Caco-2 (cell line): ENCODE data around the gene TAT. TPM values are rescaled to one million over a fixed set of nuclear protein-coding genes. Genes with fewer than 3 reads are reported as not detected.

ENCODE experiments used
- BruUV-seq: library from RNA; stranded (reverse); fragments of 400-500 nt; replicated peaks from 2 replicates; lab custom pipeline; 2021; lab: Mats Ljungman, UMichigan
- CTCF ChIA-PET: fragments of 300-600 bp; sonication (Branson Sonifier 250); formaldehyde crosslinking; loops from one replicate; lab custom pipeline; 2022; ENCODE audit warnings: antibody characterized with exemption; lab: Charles Lee
- POLR2A ChIA-PET: fragments of 300-600 bp; sonication (Branson Sonifier 250); formaldehyde crosslinking; loops from one replicate; lab custom pipeline; 2022; ENCODE audit warnings: antibody characterized with exemption; lab: Charles Lee
- DNase-seq, 2 experiments: peaks; one replicate each; pipeline versions ENCODE4 v3.0.0 to v3.0.0-alpha.2; 2020 to 2022
- H3K27me3 ChIP-seq: replicated peaks from 2 replicates; pipeline ENCODE4 v1.6.0; 2011; ENCODE audit warnings: low read length; ENCODE audit not compliant: control insufficient read depth, insufficient read depth
- H3K36me3 ChIP-seq: 2 replicates; pipeline ENCODE4 v1.5.1; 2011; ENCODE audit warnings: low read length; ENCODE audit not compliant: control insufficient read depth, insufficient read depth
- H3K4me1 ChIP-seq: fragments of 250-450 bp; sonication (Bioruptor Pico); 2 replicates; pipeline ENCODE4 v1.5.1; 2020; ENCODE audit warnings: mild to moderate bottlenecking
- H3K4me3 ChIP-seq: 2 replicates; pipeline ENCODE4 v1.5.1; 2011; ENCODE audit warnings: low read depth, mild to moderate bottlenecking, control low read depth, low read length
- H3K9me3 ChIP-seq: fragments of 250-450 bp; sonication (Bioruptor Pico); 2 replicates; pipeline ENCODE4 v1.5.1; 2020; ENCODE audit warnings: mild to moderate bottlenecking, moderate library complexity
- H3K27ac Mint-ChIP-seq: one replicate; pipeline ENCODE4 v1.8.0; 2022; ENCODE audit warnings: mixed read lengths; ENCODE audit not compliant: unreplicated experiment
- H3K27me3 Mint-ChIP-seq: one replicate; pipeline ENCODE4 v1.8.0; 2022; ENCODE audit warnings: mixed read lengths; ENCODE audit not compliant: insufficient read depth, unreplicated experiment
- H3K36me3 Mint-ChIP-seq: one replicate; pipeline ENCODE4 v1.8.0; 2022; ENCODE audit warnings: mild to moderate bottlenecking, mixed read lengths; ENCODE audit not compliant: insufficient read depth, unreplicated experiment
- H3K4me1 Mint-ChIP-seq: one replicate; pipeline ENCODE4 v1.8.0; 2022; ENCODE audit warnings: low read depth, mixed read lengths; ENCODE audit not compliant: unreplicated experiment
- H3K4me3 Mint-ChIP-seq: one replicate; pipeline ENCODE4 v1.8.0; 2022; ENCODE audit warnings: mild to moderate bottlenecking, moderate library complexity, mixed read lengths; ENCODE audit not compliant: unreplicated experiment
- H3K9me3 Mint-ChIP-seq: one replicate; pipeline ENCODE4 v1.8.0; 2022; ENCODE audit warnings: mixed read lengths; ENCODE audit not compliant: unreplicated experiment
- intact Hi-C: fragments of 100-400 bp; cut with micrococcal nuclease; formaldehyde crosslinking; loops from one replicate; pipeline ENCODE4 v1.10.0; 2022; ENCODE audit not compliant: unreplicated experiment
- total RNA-seq: library from RNA; stranded (reverse); gene quantifications from 2 replicates; pipeline ENCODE4 v1.2.3, GENCODE V29; 2022
- TF ChIP-seq, protein P1 (sequence below), 2 experiments: fragments of 200-600 bp in 1 of 2; IDR thresholded peaks; 1 replicate in 1 of 2; 2 replicates in 1 of 2; pipeline versions ENCODE4 v1.5.1 to v1.8.0; 2011 to 2022; ENCODE audit warnings: antibody characterized with exemption in 1 of 2, control low read depth in 1 of 2, inconsistent platforms in 1 of 2, low read depth in 1 of 2, low read length in 1 of 2, mild to moderate bottlenecking in 1 of 2, moderate library complexity in 1 of 2; ENCODE audit not compliant: insufficient read depth in 1 of 2, severe bottlenecking in 1 of 2, unreplicated experiment in 1 of 2

TAT gene
- total RNA-seq, 1 experiment from 2014 or later = not detected

DNA sequence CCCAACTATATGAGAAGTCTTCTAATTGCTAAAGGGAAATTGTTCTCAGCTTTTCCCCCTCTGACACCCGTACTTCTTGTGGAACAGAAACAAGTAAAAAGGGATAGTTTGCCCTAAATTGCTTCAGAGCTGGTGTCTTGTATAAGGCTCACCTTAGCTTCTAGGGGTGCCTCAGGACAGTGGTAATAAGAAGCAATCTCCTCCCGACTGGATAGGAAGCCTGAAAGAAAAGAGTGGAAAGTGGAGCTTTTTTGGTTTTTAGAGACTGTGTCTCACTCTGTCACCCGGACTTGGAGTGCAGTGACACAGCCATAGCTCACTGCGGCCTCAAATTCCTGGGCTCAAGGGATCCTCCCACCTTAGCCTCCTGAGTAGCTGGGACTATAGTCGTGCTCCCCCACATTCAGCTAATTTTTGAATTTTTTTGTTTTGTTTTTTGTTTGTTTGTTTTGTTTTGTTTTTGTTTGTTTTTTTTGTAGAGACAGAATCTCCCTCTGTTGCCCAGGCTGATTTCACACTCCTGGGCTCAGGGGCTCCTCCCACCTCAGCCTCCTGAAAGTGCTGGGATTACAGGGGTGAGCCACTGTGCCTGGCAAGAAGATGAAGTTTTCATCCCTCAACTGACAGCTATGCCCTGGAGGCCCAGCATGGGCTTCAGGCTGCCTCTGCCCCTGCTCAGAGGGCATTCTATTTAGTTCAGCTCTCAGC lies 3.4 kb downstream of the TAT start:
- H3K4me3 Mint-ChIP-seq = no peak overlapping the region

DNA sequence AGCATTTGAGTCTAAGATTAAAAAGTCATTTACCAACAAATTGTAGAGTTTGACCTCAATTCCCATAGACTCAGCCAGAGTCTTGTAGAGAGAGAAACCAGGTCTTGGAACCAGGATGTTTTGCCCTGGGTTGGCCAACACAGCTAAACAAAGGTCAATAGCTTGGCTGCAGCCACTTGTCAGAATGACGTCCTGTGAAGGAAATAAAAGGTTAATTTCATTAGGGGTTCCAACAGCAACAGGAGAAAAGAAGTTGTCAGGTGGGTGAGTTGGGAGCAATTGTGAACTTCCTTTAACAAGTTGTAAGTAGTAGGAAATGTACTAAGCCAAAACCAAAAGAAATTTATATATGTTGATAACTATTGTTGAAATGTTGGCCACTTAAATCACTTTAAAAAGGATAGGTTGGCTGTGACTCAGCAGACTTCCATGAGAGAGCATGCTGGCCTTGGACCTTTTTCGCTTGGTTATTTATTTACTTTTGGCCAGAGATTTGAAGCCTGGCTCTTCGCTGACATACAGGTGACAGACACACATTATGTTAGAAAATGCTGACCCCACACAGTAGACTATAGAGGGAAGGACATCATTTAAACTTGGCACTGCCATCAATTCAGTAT lies 4.3 kb downstream of the TAT start:
- no peaks in the 10 kb centered on the region for H3K9me3 ChIP-seq
- Mint-ChIP-seq H3K4me3 (no peak overlapping the region), H3K27ac (no peak overlapping the region), H3K9me3 (no peaks in the 10 kb centered on the region), H3K36me3 (peaks cover 5% of the 10 kb centered on the region), H3K27me3 (peaks cover 3% of the 10 kb centered on the region), H3K4me1 (no peaks in the 10 kb centered on the region)
- CTCF ChIA-PET = interaction anchor here (1.7 kb wide), 1 partner anchor 38 kb away, joined by 4 read pairs; no protein-coding TSS in a partner anchor
- no peaks in the 10 kb centered on the region for H3K36me3 ChIP-seq
- H3K4me1 ChIP-seq = peaks cover 8% of the 10 kb centered on the region
- DNase-seq = no peak
- BruUV-seq = no TSS peak
- POLR2A ChIA-PET = no interaction called here
- intact Hi-C loops = no loop called here
- H3K4me3 ChIP-seq = no peak overlapping the region
- H3K27me3 ChIP-seq = no peaks in the 10 kb centered on the region
- TF ChIP-seq, protein P1, sequence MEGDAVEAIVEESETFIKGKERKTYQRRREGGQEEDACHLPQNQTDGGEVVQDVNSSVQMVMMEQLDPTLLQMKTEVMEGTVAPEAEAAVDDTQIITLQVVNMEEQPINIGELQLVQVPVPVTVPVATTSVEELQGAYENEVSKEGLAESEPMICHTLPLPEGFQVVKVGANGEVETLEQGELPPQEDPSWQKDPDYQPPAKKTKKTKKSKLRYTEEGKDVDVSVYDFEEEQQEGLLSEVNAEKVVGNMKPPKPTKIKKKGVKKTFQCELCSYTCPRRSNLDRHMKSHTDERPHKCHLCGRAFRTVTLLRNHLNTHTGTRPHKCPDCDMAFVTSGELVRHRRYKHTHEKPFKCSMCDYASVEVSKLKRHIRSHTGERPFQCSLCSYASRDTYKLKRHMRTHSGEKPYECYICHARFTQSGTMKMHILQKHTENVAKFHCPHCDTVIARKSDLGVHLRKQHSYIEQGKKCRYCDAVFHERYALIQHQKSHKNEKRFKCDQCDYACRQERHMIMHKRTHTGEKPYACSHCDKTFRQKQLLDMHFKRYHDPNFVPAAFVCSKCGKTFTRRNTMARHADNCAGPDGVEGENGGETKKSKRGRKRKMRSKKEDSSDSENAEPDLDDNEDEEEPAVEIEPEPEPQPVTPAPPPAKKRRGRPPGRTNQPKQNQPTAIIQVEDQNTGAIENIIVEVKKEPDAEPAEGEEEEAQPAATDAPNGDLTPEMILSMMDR (IDR thresholded peaks at IDR 0.05; ENCODE audit: insufficient read depth in 1 of 2, low read depth in 1 of 2, low read length in 1 of 2, severe bottlenecking in 1 of 2, unreplicated experiment in 1 of 2) = no peak

More for the DNA sequence above, 3.4 kb downstream of the TAT start:
- TF ChIP-seq, protein P1 (IDR thresholded peaks at IDR 0.05; ENCODE audit: insufficient read depth in 1 of 2, low read depth in 1 of 2, low read length in 1 of 2, severe bottlenecking in 1 of 2, unreplicated experiment in 1 of 2) = no peak
- DNase-seq = no peak
- Histone ChIP-seq H3K36me3 (no peaks in the 10 kb centered on the region), H3K4me1 (peaks cover 8% of the 10 kb centered on the region), H3K9me3 (no peaks in the 10 kb centered on the region), H3K4me3 (no peak overlapping the region), H3K27me3 (no peaks in the 10 kb centered on the region)
- Mint-ChIP-seq H3K27ac (no peak overlapping the region), H3K27me3 (peaks cover 3% of the 10 kb centered on the region), H3K36me3 (peaks cover 1% of the 10 kb centered on the region), H3K4me1 (no peaks in the 10 kb centered on the region), H3K9me3 (no peaks in the 10 kb centered on the region)
- POLR2A ChIA-PET = no interaction called here
- CTCF ChIA-PET = interaction anchor here (1.7 to 3.2 kb wide), 2 partner anchors 9 to 37 kb away, joined by 4 to 11 read pairs; no protein-coding TSS in a partner anchor
- BruUV-seq = no TSS peak
- intact Hi-C loops = no loop called here

- H3K27me3 Mint-ChIP-seq = no peaks in the 10 kb centered on the region
- TF ChIP-seq, protein P1 (IDR thresholded peaks at IDR 0.05; ENCODE audit: insufficient read depth in 1 of 2, low read depth in 1 of 2, low read length in 1 of 2, severe bottlenecking in 1 of 2, unreplicated experiment in 1 of 2) = no peak
- H3K36me3 ChIP-seq = no peaks in the 10 kb centered on the region
- no peaks in the 10 kb centered on the region for H3K9me3 ChIP-seq
- H3K27ac Mint-ChIP-seq = no peak overlapping the region
- ChIA-PET CTCF (interaction anchor here (0.7 kb wide), 1 partner anchor 41 kb away, joined by 3 read pairs; no protein-coding TSS in a partner anchor), POLR2A (no interaction called here)
- H3K4me1 Mint-ChIP-seq = peaks cover 12% of the 10 kb centered on the region
- intact Hi-C loops = no loop called here
- H3K4me3 Mint-ChIP-seq = no peak overlapping the region
- no peaks in the 10 kb centered on the region for H3K9me3 Mint-ChIP-seq
- H3K27me3 ChIP-seq = no peaks in the 10 kb centered on the region
- no peak for DNase-seq
- no TSS peak for BruUV-seq
- H3K4me1 ChIP-seq = peaks cover 16% of the 10 kb centered on the region
- H3K4me3 ChIP-seq = no peak overlapping the region
- H3K36me3 Mint-ChIP-seq = peaks cover 10% of the 10 kb centered on the region
Measured at GRCh38 chr16:71570144-71570543, 6.7 kb downstream of the TAT start.
